GM21529 (cell line): ENCODE data around the gene BSX.

Source experiments
- ATAC-seq: cut with Tn5 transposase; IDR thresholded peaks from one replicate; pipeline ENCODE4 v1.9.1; 2021; ENCODE audit not compliant: unreplicated experiment

BSX gene

DNA sequence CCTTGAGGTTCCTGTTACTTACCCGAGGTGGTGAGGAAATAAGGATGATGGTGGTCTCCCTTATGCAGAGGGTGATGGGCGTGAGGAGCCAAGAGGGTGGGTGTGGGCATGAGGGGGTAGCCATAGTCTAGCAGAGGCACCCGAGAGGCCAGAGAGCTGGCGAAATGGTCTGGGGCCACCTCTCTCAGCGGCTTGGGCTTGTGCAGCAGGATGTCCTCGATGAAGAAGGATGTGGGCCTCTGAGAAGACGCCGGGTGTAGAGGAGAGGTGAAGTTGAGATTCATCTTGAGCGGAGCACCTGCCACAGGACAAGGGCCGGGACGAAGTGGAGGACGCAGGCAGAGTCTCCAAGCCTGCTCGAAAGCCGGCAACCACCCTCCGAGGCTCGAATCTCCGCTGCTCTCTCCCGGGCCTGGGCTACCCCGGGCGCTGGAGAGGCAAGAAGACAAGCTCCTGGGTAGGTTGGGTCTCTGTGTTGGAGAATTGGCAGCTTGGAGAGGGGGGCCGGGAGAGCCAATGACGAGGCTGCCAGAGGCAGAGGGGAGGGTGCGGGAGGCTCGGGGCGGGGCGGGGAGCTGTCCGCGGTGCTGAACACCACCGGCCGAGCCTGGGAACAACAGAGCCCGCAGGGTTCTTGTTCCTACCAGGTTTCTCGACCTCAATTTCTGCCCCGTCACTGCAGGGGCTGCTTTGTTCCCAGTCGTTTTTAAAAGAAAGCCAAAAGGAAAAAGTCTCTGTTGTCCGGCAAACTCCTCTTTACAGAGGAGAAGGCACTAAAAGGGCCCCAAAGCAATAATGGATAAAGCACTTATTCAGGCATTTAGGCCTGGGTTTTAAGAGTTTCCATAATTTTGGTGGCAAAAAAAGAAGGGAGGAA, at the start of gene BSX:
TSS of gene BSX (minus strand) at position 447 of the 877 bp plus-strand sequence. CDS start at position 284, 163 bp downstream.
- ATAC-seq = no peak

DNA sequence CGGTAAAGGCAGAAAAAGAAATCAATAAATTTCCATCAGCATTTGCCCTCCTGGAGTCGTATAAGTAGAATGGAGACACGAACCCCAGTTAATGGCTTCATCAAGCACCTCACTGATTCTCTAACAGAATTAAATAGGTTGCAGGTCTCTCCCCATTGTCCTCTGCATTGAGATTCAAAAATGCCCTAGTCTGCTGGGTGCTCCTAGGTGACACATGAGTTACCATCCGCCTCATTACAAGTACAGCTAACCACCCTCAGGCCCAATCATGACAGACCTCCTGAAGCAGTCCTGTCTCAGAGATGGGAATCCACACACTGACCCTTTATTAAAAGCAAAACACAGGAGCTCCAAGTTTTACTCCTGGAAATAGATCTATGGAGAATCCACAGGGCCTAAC, 48.9 kb upstream of the BSX start:
- no peak for ATAC-seq

- ATAC-seq = peak; percentile 75
Observed at GRCh38 chr11:123020968-123021367, 39.3 kb upstream of the BSX start.

- ATAC-seq = no peak
Observed at GRCh38 chr11:123018702-123019101, 37.1 kb upstream of the BSX start.

GRCh38 chr11:123011510-123011909, 29.9 kb upstream of the BSX start:
- no peak for ATAC-seq

DNA sequence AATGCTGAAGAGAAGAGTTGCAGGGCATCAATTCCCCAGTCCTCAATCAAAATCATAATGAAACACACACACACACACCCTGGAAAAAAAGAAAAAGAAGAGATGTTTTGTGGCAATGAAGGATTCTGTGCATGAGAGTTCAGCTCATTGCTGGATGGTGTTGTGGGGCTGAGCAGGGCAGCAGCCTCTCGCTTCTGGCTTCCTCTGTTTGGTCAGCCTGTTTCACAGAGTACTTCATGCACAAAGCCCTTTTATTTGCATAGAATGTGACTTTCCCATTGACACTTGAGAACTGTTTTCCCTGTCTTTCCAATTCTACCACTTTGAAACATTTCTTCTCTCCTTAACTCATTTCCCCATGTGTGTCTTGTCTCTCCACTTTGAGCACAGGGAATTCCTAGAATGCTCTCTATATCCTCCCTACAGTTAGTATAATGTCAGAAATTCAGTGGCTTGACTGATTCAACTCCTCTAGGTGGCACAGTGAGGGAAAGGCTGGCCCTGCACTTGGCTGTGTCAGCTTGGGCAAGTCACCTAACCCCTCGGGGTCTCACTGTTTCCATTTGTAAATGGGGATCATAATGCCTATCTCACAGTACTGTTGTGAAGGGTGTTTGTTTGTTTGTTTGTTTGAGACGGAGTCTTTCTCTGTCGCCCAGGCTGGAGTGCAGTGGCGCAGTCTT, 25.4 kb upstream of the BSX start:
- no peak for ATAC-seq

- no peak for ATAC-seq
Observed at GRCh38 chr11:123000721-123001120, 19.1 kb upstream of the BSX start.

GRCh38 chr11:122998727-122999366, 17.2 kb upstream of the BSX start:
- ATAC-seq = no peak

DNA sequence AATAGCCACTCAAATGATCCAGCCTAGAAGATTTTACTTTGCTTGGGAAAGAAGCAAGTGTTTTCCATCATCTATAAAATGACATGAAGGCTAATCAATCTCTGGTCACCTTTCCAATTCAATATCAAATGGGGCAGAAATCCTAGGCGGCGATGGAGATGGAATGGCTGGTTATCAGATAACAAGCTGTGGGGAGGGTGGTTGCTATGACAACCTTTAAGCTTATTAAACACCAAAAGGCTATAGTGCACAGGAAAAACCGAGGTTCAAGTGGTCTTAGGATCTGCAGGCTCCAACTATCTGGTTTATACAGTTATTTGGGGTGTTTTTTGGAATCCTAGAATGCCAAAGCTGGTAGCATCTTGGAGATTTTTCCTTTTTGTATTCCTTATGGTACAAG, 13.9 kb upstream of the BSX start:
- no peak for ATAC-seq

GRCh38 chr11:122984186-122985011, 2.8 kb upstream of the BSX start:
- ATAC-seq = no peak

DNA sequence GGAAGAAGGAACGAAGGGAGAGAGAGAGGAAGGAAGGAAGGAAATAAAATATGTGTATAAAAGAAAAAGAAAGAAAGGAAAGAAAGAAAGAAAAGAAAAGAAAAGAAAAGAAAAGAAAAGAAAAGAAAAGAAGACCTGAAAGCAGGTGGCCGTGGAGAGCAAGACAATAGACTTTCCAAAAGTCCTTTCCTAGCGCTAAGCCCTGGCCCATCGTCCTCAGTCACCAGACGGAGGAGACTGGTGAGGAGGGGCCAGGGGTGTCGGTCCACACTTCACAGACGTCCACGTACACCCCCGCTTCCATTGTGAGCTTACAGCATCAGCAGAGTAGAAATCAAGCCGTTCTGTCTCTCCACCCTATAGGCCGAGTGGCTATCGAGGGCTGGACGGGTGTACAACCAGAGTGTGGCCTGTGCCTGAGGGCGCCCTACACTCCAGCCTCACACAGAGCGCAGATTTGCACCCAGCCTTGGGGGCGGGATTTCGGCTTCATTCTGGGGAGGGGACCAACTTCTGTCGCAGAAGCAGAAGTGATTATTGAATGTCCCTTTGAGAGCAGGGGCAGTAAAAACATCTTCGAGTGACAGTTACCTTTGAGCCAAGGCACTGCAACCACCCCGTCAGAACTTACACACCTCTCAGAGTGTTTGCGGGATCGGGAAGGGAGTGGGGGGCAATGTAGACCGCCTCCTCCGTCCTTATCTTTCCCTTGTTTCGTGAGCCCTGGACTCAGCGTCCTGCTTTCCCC, 2.0 kb upstream of the BSX start:
- ATAC-seq = no peak

GRCh38 chr11:122979815-122980595, 1.6 kb downstream of the BSX start:
- ATAC-seq = no peak

- no peak for ATAC-seq
Observed at GRCh38 chr11:122979103-122979814, 2.4 kb downstream of the BSX start.

DNA sequence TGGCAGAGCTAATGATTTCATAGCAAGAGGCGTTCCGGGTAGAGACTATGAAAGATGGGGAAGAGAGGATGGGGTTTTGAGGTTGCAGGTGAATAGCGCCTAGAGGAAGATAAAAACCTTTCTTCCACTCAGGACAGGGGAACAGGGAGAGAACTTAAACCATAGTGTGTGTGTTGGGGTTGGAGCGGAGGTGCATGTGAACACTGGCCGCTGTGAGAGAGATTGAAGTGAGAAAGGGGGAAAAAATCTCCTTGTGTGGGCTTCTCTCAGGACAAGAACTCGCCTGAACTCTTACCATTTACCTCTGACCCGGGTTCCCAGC, 3.4 kb downstream of the BSX start:
- no peak for ATAC-seq

GRCh38 chr11:122977470-122978298, 4.0 kb downstream of the BSX start:
- no peak for ATAC-seq

GRCh38 chr11:122976734-122977469, 4.7 kb downstream of the BSX start:
- no peak for ATAC-seq

DNA sequence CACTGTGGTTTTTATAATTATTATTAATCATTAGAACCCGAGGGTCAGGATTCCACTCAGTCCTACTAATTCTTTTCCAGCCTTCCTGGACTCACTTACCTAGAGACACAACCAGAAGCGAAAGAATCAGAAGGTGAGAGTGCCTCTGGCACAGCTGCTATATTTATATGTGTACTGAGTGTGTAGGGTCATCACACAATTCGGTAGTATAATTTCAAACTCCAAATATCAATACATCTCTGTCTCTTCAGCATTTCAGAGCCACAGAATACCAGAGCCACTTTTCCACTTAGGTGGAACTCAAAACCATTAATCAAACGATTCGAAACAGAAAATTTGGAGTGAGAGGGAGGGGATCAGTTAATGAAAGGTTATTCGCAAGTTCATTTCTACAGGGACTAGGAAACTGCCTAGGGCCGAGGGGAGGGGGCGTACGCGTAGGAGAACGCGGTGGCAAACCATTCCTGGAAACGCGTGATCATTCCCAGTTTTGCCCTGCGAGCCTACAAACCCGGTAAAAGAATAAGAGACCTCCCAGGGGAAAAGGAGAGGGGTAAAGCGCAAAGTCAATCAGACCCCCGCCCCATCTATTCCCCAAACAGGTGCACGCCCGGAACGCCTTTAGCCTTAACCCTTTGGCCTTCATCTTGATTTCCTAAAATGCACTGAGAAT, 5.4 kb downstream of the BSX start:
- no peak for ATAC-seq
